GM13977 (cell line): ENCODE data around the gene UCN.
"Not testable (repeated sequence)": the region's sequence is repeated elsewhere in the genome, so short reads cannot be mapped to it uniquely, and the experiment has no call there.

Source experiments
- DNase-seq: peaks from one replicate; pipeline ENCODE4 v3.0.0; 2012; ENCODE audit warnings: low spot score
- in situ Hi-C: fragments of 300-500 bp; cut with MboI; formaldehyde crosslinking; loops from one replicate; pipeline ENCODE4 v1.12.0; 2022; ENCODE audit warnings: low sequenced_read_pairs, low pct_unique_long_range_greater_than_20kb, mixed read lengths, inconsistent platforms; ENCODE audit not compliant: unreplicated experiment
- TF ChIP-seq, protein P1 (sequence below): IDR thresholded peaks from 2 replicates; pipeline ENCODE4 v1.5.1; 2012; ENCODE audit warnings: mild to moderate bottlenecking, control low read depth; ENCODE audit not compliant: insufficient read depth; ENCODE audit errors: extremely low read depth, missing control alignments

Gene UCN

DNA sequence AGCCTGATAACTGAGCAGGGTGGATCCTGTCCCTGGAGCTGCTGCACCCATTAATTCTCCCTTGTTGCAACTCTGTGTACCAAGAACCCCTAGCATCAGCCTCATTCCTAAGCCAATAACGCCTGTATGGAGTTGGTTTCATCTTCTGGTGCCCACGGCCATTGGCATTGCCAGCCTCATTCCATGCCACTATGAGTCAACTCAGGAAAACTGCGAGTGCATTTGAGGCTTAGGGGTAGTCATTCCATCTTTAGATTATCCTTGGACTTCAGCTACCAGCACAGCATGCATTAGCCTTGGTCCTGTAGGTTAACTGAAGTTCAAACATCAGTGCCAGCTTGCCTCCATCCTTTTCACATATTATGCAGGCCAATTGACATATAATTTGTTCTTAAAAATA is 27.4 kb downstream of the UCN start:
- TF ChIP-seq, protein P1, sequence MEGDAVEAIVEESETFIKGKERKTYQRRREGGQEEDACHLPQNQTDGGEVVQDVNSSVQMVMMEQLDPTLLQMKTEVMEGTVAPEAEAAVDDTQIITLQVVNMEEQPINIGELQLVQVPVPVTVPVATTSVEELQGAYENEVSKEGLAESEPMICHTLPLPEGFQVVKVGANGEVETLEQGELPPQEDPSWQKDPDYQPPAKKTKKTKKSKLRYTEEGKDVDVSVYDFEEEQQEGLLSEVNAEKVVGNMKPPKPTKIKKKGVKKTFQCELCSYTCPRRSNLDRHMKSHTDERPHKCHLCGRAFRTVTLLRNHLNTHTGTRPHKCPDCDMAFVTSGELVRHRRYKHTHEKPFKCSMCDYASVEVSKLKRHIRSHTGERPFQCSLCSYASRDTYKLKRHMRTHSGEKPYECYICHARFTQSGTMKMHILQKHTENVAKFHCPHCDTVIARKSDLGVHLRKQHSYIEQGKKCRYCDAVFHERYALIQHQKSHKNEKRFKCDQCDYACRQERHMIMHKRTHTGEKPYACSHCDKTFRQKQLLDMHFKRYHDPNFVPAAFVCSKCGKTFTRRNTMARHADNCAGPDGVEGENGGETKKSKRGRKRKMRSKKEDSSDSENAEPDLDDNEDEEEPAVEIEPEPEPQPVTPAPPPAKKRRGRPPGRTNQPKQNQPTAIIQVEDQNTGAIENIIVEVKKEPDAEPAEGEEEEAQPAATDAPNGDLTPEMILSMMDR: no peak
- DNase-seq: no peak
- in situ Hi-C loops: loop anchor here (10.0 to 25.0 kb wide), 3 partner anchors 176 to 444 kb away; partner anchors contain the start of genes DPYSL5 and MAPRE3

DNA sequence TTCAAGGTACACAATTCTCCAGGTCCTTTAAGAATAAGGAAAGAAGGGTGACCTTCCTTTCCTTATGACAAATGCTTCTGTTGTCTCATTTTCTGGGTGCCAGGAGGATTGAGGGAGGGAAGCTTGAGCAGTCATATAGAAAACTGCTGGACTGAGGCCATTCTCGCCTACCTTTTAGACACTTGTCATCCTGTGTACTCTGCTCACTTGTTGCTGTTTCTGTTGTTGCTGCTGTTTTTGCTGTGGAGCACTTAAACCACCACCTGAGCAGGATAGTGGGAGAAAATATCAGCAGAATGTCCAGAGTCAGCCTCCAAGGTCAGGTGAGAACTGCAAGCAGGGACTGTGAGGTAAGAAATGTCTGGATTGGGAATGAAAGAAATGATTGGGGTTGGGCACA is 30.2 kb downstream of the UCN start:
- in situ Hi-C loops: loop anchor here (25.0 kb wide), 2 partner anchors 316 to 441 kb away; partner anchors contain the start of genes DPYSL5 and MAPRE3
- no peak for DNase-seq
- TF ChIP-seq, protein P1: no peak

DNA sequence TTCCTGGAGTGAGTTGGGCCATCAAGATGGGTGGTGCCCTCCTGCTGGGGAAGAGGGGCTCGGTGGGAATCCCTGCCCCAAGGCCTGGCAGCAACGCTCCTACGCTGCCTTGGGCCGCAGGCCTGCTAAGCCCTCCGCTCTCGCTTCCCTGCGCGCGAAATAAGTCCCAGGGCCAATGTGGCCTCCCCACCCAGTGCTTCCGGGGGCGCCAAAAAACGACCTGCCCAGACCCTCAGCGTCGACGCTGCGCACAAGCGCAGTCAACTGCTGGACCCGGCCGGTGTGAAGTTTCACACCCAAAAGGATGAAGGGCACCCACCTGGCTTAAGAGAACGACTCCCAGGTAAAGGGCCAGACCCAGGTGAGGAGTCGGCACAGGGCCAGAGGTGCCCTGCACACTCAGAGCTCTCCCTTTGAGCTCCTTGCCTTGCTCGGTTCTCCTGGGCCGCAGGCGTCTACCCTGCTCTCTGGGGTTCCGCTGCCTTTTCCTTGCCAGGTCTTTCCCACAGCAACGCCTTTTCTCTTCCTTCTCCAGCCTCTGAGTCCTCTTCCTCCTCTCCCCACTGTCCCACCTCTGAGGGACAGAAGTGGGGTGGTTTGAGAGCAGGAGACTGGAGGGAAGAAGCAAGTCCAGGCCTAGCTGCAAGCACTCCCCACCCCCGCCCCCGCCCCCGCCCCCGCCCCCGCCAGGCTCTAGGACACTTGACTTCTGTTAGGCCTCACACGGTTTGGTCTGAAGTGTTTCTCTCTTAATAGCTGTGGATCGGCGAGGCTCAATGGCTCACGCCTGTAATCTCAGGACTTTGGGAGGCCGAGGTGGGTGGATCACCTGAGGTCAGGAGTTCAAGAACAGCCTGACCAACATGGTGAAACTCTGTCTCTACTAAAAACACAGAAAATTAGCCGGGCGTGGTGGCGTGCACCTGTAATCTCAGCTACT is 32.8 kb downstream of the UCN start, which contains the start of gene DNAJC5G:
TSS of gene DNAJC5G (plus strand) at position 223 of the 940 bp plus-strand sequence. CDS start 1,296 bp downstream, outside the sequence.
- TF ChIP-seq, protein P1: no peak
- in situ Hi-C loops: loop anchor here (25.0 kb wide), 2 partner anchors 313 to 438 kb away; partner anchors contain the start of genes DPYSL5 and MAPRE3
- DNase-seq: no peak

DNA sequence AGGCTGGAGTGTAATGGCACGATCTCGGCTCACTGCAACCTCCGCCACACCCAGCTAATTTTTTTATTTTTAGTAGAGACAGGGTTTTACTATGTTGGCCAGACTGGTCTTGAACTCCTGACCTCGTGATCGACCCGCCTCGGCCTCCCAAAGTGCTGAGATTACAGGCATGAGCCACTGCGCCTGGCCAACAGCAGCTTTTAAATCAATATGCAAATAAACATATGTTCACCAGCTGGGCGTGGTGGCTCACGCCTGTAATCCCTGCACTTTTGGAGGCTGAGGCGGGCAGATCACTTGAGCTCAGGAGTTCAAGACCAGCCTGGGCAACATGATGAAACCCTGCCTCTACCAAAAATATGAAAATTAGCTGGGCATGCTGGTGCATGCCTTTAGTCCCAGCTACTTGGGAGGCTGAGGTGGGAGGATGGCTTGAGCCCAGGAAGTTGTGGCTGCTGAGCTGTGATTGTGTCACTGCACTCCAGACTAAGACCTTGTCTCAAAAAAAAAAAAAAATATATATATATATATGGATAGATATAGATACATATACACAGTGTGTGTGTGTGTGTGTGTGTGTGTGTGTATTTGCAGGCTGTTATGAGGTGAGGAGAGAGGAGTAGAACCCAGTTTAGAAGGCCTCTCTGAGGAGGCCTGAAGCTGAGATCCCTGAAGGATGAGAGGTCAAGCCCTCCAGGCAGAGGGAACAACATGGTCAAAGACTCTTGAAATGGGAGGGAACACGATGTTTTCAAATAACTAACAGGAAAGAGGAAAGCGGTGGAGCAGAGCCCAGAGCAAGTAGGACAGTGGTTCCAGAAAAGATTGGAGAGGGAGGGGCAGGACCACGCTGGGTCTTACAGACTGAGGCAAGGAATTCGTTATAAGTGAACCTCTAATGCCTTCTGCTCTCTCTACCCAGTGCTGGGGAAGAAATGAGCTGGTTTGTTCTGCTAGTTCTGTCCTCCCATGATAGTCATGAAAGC is 35.4 kb downstream of the UCN start:
- DNase-seq, in situ Hi-C loops: not testable (repeated sequence)

DNA sequence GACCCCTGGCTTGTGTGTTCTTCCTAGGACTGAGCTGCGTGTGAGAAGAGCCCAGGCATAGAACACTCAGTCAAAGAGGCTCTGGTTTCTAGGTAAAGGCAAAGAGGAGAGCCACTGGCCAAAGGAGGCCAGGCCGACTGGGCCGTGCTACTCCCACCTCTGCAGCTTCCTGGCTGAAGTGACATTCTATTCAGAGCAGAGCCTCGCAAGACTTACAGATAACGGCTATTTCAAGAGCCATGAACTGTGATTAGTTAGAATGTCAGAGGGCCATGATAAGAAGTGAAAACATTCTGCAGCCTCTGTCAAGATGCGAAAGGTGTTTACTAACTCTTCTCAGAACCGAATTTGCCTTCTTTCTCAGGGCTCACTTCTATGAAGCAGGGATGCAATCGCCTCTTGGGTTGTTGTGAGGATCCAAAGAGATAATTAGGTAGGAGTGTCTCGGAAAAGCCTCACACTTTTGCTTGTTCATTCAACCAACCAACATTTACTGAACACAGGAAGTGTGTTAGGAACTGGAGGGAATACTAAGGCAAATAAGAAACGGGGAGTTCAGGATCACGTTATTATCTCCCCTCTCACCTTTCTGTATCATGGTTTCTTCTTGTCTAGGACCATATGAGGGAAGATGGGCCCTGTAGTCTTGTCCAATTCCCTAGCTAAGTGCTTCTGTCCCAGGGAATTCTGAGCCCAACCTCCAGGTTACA is 36.5 kb downstream of the UCN start:
- in situ Hi-C loops: no loop called here

DNA sequence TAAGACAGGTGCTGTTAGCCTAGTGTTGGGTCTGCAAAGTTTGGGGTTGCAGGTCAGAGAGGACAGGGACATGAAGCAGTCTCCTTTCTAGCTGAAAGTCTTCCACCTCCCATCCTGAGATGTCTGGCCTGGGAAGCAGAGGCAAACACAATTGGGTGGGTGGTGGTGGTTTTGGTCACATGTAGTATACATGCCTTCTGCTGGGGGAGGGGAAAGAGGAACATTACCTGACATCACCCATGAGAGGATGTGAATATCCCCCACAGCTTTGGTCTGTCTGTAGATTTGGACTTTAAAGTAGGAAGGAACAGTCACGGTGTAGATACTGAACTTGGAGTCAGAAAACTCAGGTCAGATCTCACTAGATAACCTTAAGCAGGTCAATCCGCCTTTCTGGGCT is 37.6 kb downstream of the UCN start:
- DNase-seq: no peak
- in situ Hi-C loops: no loop called here
- TF ChIP-seq, protein P1: no peak

More for the DNA sequence above, 36.5 kb downstream of the UCN start:
- TF ChIP-seq, protein P1: no peak
- no peak for DNase-seq
